Measurements from ENCODE around the gene STPG3. TPM values are rescaled to one million over a fixed set of nuclear protein-coding genes. Genes with fewer than 3 reads are reported as not detected.
A peak's percentile ranks its signal among the peaks of the same experiment; 100 is the strongest.

Gene STPG3
- total and polyA plus RNA-seq, 2 of the 13 experiments (the other 11 are each of a cell fraction or from before 2014, with no cell fraction given), result not detected

DNA sequence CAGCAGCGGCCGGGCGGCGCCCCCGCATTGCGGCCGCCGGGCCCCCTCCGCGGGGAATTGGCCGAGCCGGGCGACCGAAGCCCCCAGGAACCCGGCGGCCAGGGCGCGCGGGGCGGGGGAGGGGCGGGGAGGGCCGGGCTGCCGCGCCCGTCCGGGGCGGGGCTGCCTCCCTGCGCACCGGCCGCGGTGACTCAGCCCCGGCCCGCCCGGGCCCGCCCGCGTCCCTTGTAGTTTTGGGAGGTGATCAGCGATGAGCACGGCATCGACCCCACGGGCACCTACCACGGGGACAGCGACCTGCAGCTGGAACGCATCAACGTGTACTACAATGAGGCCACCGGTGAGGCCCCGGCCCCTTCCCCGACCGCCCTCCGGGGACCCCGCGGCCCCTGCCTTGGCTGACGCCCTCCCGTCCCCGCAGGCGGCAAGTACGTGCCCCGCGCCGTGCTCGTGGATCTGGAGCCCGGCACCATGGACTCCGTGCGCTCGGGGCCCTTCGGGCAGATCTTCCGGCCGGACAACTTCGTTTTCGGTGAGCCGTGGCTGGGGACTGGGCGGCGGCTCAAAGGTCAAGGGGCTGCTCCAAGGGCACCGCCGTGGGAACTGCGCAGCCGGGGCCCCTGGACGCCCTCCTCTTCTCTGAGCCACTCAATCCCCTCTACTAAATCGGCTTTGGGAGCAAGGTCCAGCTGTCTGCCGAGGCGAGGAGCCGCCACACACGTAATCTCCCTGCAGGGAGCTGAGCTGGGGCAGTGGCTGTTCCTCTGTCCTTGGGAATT is 9.4 kb upstream of the STPG3 start (continued):
- TF ChIP-seq ZFYVE20 (CRISPR knock-in tag; IDR thresholded peaks at IDR 0.05; ENCODE audit: borderline replicate concordance, low read depth), result no peak
- TF ChIP-seq NFATC3 (CRISPR knock-in tag; IDR thresholded peaks at IDR 0.05), result 0 out of 2 replicates have a peak, but pooled peaks have one; percentile 37
- TF ChIP-seq, protein P1, sequence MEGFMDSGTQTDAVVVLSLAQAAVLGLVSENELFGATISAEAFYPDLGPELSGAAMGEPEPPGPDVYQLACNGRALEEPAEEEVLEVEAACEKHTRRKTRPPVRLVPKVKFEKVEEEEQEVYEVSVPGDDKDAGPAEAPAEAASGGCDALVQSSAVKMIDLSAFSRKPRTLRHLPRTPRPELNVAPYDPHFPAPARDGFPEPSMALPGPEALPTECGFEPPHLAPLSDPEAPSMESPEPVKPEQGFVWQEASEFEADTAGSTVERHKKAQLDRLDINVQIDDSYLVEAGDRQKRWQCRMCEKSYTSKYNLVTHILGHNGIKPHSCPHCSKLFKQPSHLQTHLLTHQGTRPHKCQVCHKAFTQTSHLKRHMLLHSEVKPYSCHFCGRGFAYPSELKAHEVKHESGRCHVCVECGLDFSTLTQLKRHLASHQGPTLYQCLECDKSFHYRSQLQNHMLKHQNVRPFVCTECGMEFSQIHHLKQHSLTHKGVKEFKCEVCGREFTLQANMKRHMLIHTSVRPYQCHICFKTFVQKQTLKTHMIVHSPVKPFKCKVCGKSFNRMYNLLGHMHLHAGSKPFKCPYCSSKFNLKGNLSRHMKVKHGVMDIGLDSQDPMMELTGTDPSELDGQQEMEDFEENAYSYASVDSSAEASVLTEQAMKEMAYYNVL (CRISPR knock-in tag; IDR thresholded peaks at IDR 0.05; ENCODE audit: borderline replicate concordance), result peak; percentile 14
- TF ChIP-seq ZSCAN22 (CRISPR knock-in tag; IDR thresholded peaks at IDR 0.05), result no peak
- peak; percentile 47; the same call in 1 of the 2 replicates for TF ChIP-seq ZNF768 (CRISPR knock-in tag; IDR thresholded peaks at IDR 0.05)
- no peak for TF ChIP-seq ZFP37 (CRISPR knock-in tag; IDR thresholded peaks at IDR 0.05; ENCODE audit: borderline replicate concordance)
- no peak for TF ChIP-seq ARID3A (IDR thresholded peaks at IDR 0.05; ENCODE audit: low read depth, low read length)
- peak; percentile 21; the same call in 1 of the 2 replicates for TF ChIP-seq CREM (IDR thresholded peaks at IDR 0.05)
- no peak for TF ChIP-seq CREM (CRISPR knock-in tag; IDR thresholded peaks at IDR 0.05)
- no peak for TF ChIP-seq GTF2F1 (IDR thresholded peaks at IDR 0.05; ENCODE audit: low read length)
- TF ChIP-seq ATF5 (CRISPR knock-in tag; IDR thresholded peaks at IDR 0.05; ENCODE audit: low read depth), result 0 out of 2 replicates have a peak, but pooled peaks have one; percentile 33
- TF ChIP-seq GZF1 (CRISPR knock-in tag; IDR thresholded peaks at IDR 0.05), result 0 out of 2 replicates have a peak, but pooled peaks have one; percentile 26
- no peak for TF ChIP-seq GLMP (CRISPR knock-in tag; IDR thresholded peaks at IDR 0.05; ENCODE audit: borderline replicate concordance)
- TF ChIP-seq NBN (conservative IDR thresholded peaks at IDR 0.05), result no peak
- no peak; a peak in 1 of 4 replicates for TF ChIP-seq POLR2A (IDR thresholded peaks at IDR 0.05; ENCODE audit: insufficient read depth in 1 of 2, low read depth in 2 of 2, low read length in 2 of 2)
- no peak; the same call in 1 of the 2 replicates for TF ChIP-seq JDP2 (CRISPR knock-in tag; IDR thresholded peaks at IDR 0.05; ENCODE audit: borderline replicate concordance)
- TF ChIP-seq, protein P2, sequence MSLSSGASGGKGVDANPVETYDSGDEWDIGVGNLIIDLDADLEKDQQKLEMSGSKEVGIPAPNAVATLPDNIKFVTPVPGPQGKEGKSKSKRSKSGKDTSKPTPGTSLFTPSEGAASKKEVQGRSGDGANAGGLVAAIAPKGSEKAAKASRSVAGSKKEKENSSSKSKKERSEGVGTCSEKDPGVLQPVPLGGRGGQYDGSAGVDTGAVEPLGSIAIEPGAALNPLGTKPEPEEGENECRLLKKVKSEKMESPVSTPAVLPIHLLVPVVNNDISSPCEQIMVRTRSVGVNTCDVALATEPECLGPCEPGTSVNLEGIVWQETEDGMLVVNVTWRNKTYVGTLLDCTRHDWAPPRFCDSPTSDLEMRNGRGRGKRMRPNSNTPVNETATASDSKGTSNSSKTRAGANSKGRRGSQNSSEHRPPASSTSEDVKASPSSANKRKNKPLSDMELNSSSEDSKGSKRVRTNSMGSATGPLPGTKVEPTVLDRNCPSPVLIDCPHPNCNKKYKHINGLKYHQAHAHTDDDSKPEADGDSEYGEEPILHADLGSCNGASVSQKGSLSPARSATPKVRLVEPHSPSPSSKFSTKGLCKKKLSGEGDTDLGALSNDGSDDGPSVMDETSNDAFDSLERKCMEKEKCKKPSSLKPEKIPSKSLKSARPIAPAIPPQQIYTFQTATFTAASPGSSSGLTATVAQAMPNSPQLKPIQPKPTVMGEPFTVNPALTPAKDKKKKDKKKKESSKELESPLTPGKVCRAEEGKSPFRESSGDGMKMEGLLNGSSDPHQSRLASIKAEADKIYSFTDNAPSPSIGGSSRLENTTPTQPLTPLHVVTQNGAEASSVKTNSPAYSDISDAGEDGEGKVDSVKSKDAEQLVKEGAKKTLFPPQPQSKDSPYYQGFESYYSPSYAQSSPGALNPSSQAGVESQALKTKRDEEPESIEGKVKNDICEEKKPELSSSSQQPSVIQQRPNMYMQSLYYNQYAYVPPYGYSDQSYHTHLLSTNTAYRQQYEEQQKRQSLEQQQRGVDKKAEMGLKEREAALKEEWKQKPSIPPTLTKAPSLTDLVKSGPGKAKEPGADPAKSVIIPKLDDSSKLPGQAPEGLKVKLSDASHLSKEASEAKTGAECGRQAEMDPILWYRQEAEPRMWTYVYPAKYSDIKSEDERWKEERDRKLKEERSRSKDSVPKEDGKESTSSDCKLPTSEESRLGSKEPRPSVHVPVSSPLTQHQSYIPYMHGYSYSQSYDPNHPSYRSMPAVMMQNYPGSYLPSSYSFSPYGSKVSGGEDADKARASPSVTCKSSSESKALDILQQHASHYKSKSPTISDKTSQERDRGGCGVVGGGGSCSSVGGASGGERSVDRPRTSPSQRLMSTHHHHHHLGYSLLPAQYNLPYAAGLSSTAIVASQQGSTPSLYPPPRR (CRISPR knock-in tag; IDR thresholded peaks at IDR 0.05; ENCODE audit: borderline replicate concordance), result no peak
- no peak for TF ChIP-seq ZNF557 (CRISPR knock-in tag; IDR thresholded peaks at IDR 0.05)
- TF ChIP-seq GABPB1 (CRISPR knock-in tag; IDR thresholded peaks at IDR 0.05), result peak; percentile 72; the same call in 1 of the 2 replicates

Data from HepG2 (cell line).